ENCODE measurements around the gene ZNF821.

GRCh38 chr16:71893888-71894228 lies 9.9 kb upstream of the ZNF821 start:
- TF ChIP-seq CTCF (IDR thresholded peaks at IDR 0.05; ENCODE audit: poor library complexity) (no peak), EZH2 (IDR thresholded peaks at IDR 0.05; ENCODE audit: borderline replicate concordance) (no peak), EZH2phosphoT487 (IDR thresholded peaks at IDR 0.05; ENCODE audit: low read depth, severe bottlenecking, unreplicated experiment) (no peak)
